ENCODE measurements around the gene ZFHX2. TPM values are rescaled to one million over a fixed set of nuclear protein-coding genes. Genes with fewer than 3 reads are reported as not detected.

ZFHX2 gene
- polyA plus RNA-seq, 1 experiment, result 0.09 TPM

- no peak overlapping the region for H3K4me3 ChIP-seq (ENCODE audit: low read depth, low read length)
- POLR2A ChIA-PET, result no interaction called here
- no peak overlapping the region for H3K27ac ChIP-seq (ENCODE audit: low read depth, low read length)
- no peaks in the 10 kb centered on the region; the same call in 1 of the 2 replicates for H3K9me3 ChIP-seq (ENCODE audit: control insufficient read depth, insufficient read depth, low read length)
- CTCF ChIA-PET, result interaction anchor here (0.7 to 1.1 kb wide), 3 partner anchors 27 to 208 kb away, joined by 3 to 9 read pairs (median 4); no protein-coding TSS in a partner anchor
- no peak for DNase-seq (ENCODE audit: low read depth, low spot score)
- peaks cover 4% of the 10 kb centered on the region for H3K27me3 ChIP-seq (ENCODE audit: control insufficient read depth, insufficient read depth, low read length)
- TF ChIP-seq CTCF (IDR thresholded peaks at IDR 0.05; ENCODE audit: low read depth, low read length), result no peak
Observed at GRCh38 chr14:23536494-23536893, 15.1 kb downstream of the ZFHX2 start.

GRCh38 chr14:23535943-23536342 lies 15.6 kb downstream of the ZFHX2 start:
- no peaks in the 10 kb centered on the region; the same call in 1 of the 2 replicates for H3K9me3 ChIP-seq (ENCODE audit: control insufficient read depth, insufficient read depth, low read length)
- CTCF ChIA-PET, result interaction anchor here (1.0 kb wide), 1 partner anchor 27 kb away, joined by 3 read pairs; no protein-coding TSS in a partner anchor
- TF ChIP-seq CTCF (IDR thresholded peaks at IDR 0.05; ENCODE audit: low read depth, low read length), result no peak
- no peak for DNase-seq (ENCODE audit: low read depth, low spot score)
- POLR2A ChIA-PET, result no interaction called here
- H3K27me3 ChIP-seq (ENCODE audit: control insufficient read depth, insufficient read depth, low read length), result peaks cover 4% of the 10 kb centered on the region
- H3K27ac ChIP-seq (ENCODE audit: low read depth, low read length), result no peak overlapping the region
- no peak overlapping the region for H3K4me3 ChIP-seq (ENCODE audit: low read depth, low read length)

- CTCF ChIA-PET, result no interaction called here
- Histone ChIP-seq H3K27me3 (ENCODE audit: control insufficient read depth, insufficient read depth, low read length) (peaks cover 4% of the 10 kb centered on the region), H3K9me3 (ENCODE audit: control insufficient read depth, insufficient read depth, low read length) (no peaks in the 10 kb centered on the region; the same call in 1 of the 2 replicates), H3K4me3 (ENCODE audit: low read depth, low read length) (no peak overlapping the region), H3K27ac (ENCODE audit: low read depth, low read length) (no peak overlapping the region)
- no peak for DNase-seq (ENCODE audit: low read depth, low spot score)
- POLR2A ChIA-PET, result no interaction called here
- TF ChIP-seq CTCF (IDR thresholded peaks at IDR 0.05; ENCODE audit: low read depth, low read length), result no peak
Observed at GRCh38 chr14:23533652-23534435, 17.7 kb downstream of the ZFHX2 start.

GRCh38 chr14:23532658-23533057 lies 18.9 kb downstream of the ZFHX2 start:
- Histone ChIP-seq H3K4me3 (ENCODE audit: low read depth, low read length) (no peak overlapping the region), H3K27me3 (ENCODE audit: control insufficient read depth, insufficient read depth, low read length) (peaks cover 2% of the 10 kb centered on the region), H3K9me3 (ENCODE audit: control insufficient read depth, insufficient read depth, low read length) (no peaks in the 10 kb centered on the region; the same call in 1 of the 2 replicates), H3K27ac (ENCODE audit: low read depth, low read length) (no peak overlapping the region)
- CTCF ChIA-PET, result interaction anchor here (0.9 to 1.2 kb wide), 2 partner anchors 27 to 31 kb away, joined by 3 read pairs; no protein-coding TSS in a partner anchor
- TF ChIP-seq CTCF (IDR thresholded peaks at IDR 0.05; ENCODE audit: low read depth, low read length), result no peak
- POLR2A ChIA-PET, result no interaction called here
- no peak for DNase-seq (ENCODE audit: low read depth, low spot score)

GRCh38 chr14:23531391-23531790 lies 20.2 kb downstream of the ZFHX2 start:
- ChIA-PET CTCF (no interaction called here), POLR2A (interaction anchor here (1.6 kb wide), 1 partner anchor 24 kb away, joined by 3 read pairs; the partner anchor contains the start of gene THTPA)
- Histone ChIP-seq H3K27ac (ENCODE audit: low read depth, low read length) (no peak overlapping the region), H3K4me3 (ENCODE audit: low read depth, low read length) (no peak overlapping the region), H3K27me3 (ENCODE audit: control insufficient read depth, insufficient read depth, low read length) (peaks cover 2% of the 10 kb centered on the region), H3K9me3 (ENCODE audit: control insufficient read depth, insufficient read depth, low read length) (no peaks in the 10 kb centered on the region; the same call in 1 of the 2 replicates)
- DNase-seq (ENCODE audit: low read depth, low spot score), result no peak
- no peak for TF ChIP-seq CTCF (IDR thresholded peaks at IDR 0.05; ENCODE audit: low read depth, low read length)
